ENCODE results near the gene SYNDIG1L. TPM values are rescaled to one million over a fixed set of nuclear protein-coding genes. Genes with fewer than 3 reads are reported as not detected.

Gene SYNDIG1L
- total and polyA plus RNA-seq, 10 of the 15 experiments (the other 5 are each of a cell fraction or from before 2014, with no cell fraction given), result 0.04 TPM; not detected in 9

DNA sequence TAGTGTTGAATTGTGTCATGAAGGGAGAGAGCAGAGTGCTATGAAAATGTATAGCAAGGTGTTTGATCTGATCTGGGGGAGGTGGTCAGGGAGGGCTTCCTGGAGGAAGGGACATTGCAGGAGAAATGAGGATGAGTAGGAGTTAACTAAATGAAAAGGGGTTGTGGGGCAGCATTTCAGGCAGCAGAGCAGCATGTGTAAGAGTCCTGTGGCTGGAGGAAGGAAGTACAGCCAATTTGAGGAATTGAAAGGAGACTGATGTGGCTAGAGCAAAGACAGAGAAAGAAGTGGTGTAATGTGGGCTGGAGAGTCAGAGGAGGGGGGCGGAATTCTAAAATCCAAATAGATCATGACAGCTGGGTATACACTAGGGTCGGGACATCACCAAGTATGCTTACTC, 46.6 kb upstream of the SYNDIG1L start:
- peak; percentile 85 for ATAC-seq
- SMC1A ChIA-PET (ENCODE audit: uncharacterized antibody, unreplicated experiment), result no interaction called here
- Histone ChIP-seq H3K9ac (ENCODE audit: control insufficient read depth, insufficient read depth, low read length) (no peak overlapping the region), H3K27ac (ENCODE audit: control insufficient read depth, insufficient read depth) (no peak overlapping the region), H3K9me3 (replicated peaks; ENCODE audit: control insufficient read depth, insufficient read depth, low read length) (no peaks in the 10 kb centered on the region), H3K79me2 (ENCODE audit: control insufficient read depth, insufficient read depth, low read length) (no peaks in the 10 kb centered on the region), H4K20me1 (ENCODE audit: control insufficient read depth, insufficient read depth) (no peaks in the 10 kb centered on the region), H2AFZ (ENCODE audit: control insufficient read depth, low read depth, low read length) (no peak overlapping the region), H3K4me1 (ENCODE audit: control insufficient read depth, insufficient read depth, low read length) (no peaks in the 10 kb centered on the region), H3K27me3 (replicated peaks in 1 of 2; ENCODE audit: control insufficient read depth in 2 of 2, insufficient read depth in 2 of 2, low read length in 1 of 2) (no peaks in the 10 kb centered on the region), H3K36me3 (ENCODE audit: control insufficient read depth in 2 of 2, insufficient read depth in 2 of 2, low read length in 1 of 2) (no peaks in the 10 kb centered on the region), H3K4me2 (ENCODE audit: control insufficient read depth, insufficient read depth) (no peak overlapping the region), H3K4me3 (no peak overlapping the region)
- intact Hi-C loops (cut with micrococcal nuclease; ENCODE audit: unreplicated experiment), result no loop called here
- RAD21 ChIA-PET (ENCODE audit: unreplicated experiment), result no interaction called here
- BruUV-seq (replicated peaks), result no TSS peak
- FAIRE-seq, result no peak
- no peak for DNase-seq (ENCODE audit: low read depth, low spot score)
- TF ChIP-seq SMARCA5 (IDR thresholded peaks at IDR 0.05), result peak; percentile 66; the same call in 1 of the 2 replicates
- TF ChIP-seq BACH1 (IDR thresholded peaks at IDR 0.05; ENCODE audit: borderline replicate concordance), result no peak
- peak; percentile 76; the same call in 1 of the 2 replicates for TF ChIP-seq SPI1 (IDR thresholded peaks at IDR 0.05; ENCODE audit: borderline replicate concordance, insufficient read depth, low read depth, low read length)
- CTCF ChIA-PET, result no interaction called here
- POLR2A ChIA-PET, result no interaction called here
- in situ Hi-C loops (cut with MboI), result no loop called here
- 50% methylated on average over 2 of the region's 2 CpGs for WGBS (ENCODE audit: insufficient coverage, insufficient replicate concordance, low lambda C conversion rate, missing lambda C conversion rate)

DNA sequence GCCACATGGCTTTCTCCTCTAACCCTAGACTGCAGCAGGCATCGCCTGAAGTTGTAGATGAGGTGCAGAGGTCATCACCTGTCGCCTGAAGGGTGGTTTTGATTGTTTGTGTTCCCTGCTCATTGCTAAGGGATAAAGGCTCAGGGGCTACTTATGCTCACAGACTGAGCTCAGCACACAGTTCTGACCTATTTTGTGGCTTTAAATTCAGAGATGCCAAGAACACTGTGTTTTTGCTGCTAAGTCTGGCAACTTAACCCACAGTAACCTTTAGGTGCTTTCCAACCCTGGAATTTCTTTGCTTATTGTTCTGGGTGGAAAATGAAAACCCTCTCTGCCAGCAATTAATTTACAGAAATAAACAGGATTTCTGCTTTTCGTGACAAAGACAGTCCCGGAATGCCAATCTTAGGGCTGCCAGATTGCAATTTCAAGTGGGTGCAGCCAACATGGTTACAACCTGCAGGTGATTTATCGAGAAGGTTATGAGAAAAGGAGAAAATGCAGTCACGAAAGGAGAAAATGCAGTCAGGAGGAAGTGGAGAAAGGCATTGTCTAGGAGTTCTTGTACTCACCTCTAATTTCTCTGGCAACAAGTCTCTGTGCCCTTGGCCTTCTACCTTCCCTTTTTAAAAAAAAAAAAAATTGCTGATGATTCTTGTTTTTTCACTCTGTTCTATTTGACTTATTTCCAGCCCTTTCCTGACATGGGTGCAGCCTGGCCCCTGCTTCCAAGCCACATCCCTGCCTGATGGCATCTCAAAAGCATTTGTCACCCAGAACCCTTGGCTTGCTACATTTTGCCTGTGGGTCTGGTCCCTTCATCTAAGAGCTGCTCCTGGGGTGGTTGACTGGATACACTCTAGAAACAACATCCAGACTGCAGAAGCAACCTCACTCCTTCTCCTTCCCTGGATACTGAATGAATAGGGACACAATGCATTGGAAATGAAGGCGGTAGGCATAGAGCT, 43.8 kb upstream of the SYNDIG1L start:
- POLR2A ChIA-PET, result no interaction called here
- Histone ChIP-seq H3K27me3 (replicated peaks in 1 of 2; ENCODE audit: control insufficient read depth in 2 of 2, insufficient read depth in 2 of 2, low read length in 1 of 2) (no peaks in the 10 kb centered on the region), H3K4me3 (no peak overlapping the region), H2AFZ (ENCODE audit: control insufficient read depth, low read depth, low read length) (no peak overlapping the region), H3K36me3 (ENCODE audit: control insufficient read depth in 2 of 2, insufficient read depth in 2 of 2, low read length in 1 of 2) (no peaks in the 10 kb centered on the region), H3K27ac (ENCODE audit: control insufficient read depth, insufficient read depth) (no peak overlapping the region), H3K4me2 (ENCODE audit: control insufficient read depth, insufficient read depth) (no peak overlapping the region), H3K9me3 (replicated peaks; ENCODE audit: control insufficient read depth, insufficient read depth, low read length) (no peaks in the 10 kb centered on the region), H3K4me1 (ENCODE audit: control insufficient read depth, insufficient read depth, low read length) (no peaks in the 10 kb centered on the region), H3K9ac (ENCODE audit: control insufficient read depth, insufficient read depth, low read length) (no peak overlapping the region), H4K20me1 (ENCODE audit: control insufficient read depth, insufficient read depth) (no peaks in the 10 kb centered on the region), H3K79me2 (ENCODE audit: control insufficient read depth, insufficient read depth, low read length) (no peaks in the 10 kb centered on the region)
- BruUV-seq (replicated peaks), result no TSS peak
- in situ Hi-C loops (cut with MboI) (no loop called here), intact Hi-C loops (cut with micrococcal nuclease; ENCODE audit: unreplicated experiment) (no loop called here)
- CTCF ChIA-PET, result no interaction called here
- 43% methylated on average over 7 of the region's 7 CpGs for WGBS (ENCODE audit: insufficient coverage, insufficient replicate concordance, low lambda C conversion rate, missing lambda C conversion rate)
- SMC1A ChIA-PET (ENCODE audit: uncharacterized antibody, unreplicated experiment), result interaction anchor here (0.6 to 1.1 kb wide), 2 partner anchors 20 to 92 kb away, joined by 4 to 6 read pairs; no protein-coding TSS in a partner anchor
- RAD21 ChIA-PET (ENCODE audit: unreplicated experiment), result no interaction called here
- no peak for DNase-seq (ENCODE audit: low read depth, low spot score)
- no peak for FAIRE-seq
- ATAC-seq, result no peak
- TF ChIP-seq, protein P1, sequence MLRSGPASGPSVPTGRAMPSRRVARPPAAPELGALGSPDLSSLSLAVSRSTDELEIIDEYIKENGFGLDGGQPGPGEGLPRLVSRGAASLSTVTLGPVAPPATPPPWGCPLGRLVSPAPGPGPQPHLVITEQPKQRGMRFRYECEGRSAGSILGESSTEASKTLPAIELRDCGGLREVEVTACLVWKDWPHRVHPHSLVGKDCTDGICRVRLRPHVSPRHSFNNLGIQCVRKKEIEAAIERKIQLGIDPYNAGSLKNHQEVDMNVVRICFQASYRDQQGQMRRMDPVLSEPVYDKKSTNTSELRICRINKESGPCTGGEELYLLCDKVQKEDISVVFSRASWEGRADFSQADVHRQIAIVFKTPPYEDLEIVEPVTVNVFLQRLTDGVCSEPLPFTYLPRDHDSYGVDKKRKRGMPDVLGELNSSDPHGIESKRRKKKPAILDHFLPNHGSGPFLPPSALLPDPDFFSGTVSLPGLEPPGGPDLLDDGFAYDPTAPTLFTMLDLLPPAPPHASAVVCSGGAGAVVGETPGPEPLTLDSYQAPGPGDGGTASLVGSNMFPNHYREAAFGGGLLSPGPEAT (IDR thresholded peaks at IDR 0.05; ENCODE audit: low read depth), result no peak
- no peak for TF ChIP-seq IKZF2 (IDR thresholded peaks at IDR 0.05)
- TF ChIP-seq BRCA1 (IDR thresholded peaks at IDR 0.05; ENCODE audit: low read depth, low read length), result no peak
- no peak for TF ChIP-seq GABPA (IDR thresholded peaks at IDR 0.05; ENCODE audit: low read depth)
- no peak for TF ChIP-seq NFXL1 (IDR thresholded peaks at IDR 0.05; ENCODE audit: borderline replicate concordance)
- TF ChIP-seq, protein P2, sequence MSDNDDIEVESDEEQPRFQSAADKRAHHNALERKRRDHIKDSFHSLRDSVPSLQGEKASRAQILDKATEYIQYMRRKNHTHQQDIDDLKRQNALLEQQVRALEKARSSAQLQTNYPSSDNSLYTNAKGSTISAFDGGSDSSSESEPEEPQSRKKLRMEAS (IDR thresholded peaks at IDR 0.05; ENCODE audit: low read depth, low read length), result no peak
- TF ChIP-seq ZNF24 (IDR thresholded peaks at IDR 0.05), result no peak
- TF ChIP-seq, protein P3, sequence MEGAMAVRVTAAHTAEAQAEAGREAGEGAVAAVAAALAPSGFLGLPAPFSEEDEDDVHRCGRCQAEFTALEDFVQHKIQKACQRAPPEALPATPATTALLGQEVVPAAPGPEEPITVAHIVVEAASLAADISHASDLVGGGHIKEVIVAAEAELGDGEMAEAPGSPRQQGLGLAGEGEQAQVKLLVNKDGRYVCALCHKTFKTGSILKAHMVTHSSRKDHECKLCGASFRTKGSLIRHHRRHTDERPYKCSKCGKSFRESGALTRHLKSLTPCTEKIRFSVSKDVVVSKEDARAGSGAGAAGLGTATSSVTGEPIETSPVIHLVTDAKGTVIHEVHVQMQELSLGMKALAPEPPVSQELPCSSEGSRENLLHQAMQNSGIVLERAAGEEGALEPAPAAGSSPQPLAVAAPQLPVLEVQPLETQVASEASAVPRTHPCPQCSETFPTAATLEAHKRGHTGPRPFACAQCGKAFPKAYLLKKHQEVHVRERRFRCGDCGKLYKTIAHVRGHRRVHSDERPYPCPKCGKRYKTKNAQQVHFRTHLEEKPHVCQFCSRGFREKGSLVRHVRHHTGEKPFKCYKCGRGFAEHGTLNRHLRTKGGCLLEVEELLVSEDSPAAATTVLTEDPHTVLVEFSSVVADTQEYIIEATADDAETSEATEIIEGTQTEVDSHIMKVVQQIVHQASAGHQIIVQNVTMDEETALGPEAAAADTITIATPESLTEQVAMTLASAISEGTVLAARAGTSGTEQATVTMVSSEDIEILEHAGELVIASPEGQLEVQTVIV (IDR thresholded peaks at IDR 0.05; ENCODE audit: borderline replicate concordance, partially characterized antibody), result no peak
- no peak for TF ChIP-seq TAF1 (IDR thresholded peaks at IDR 0.05; ENCODE audit: borderline replicate concordance, low read depth, low read length)
- no peak for TF ChIP-seq ZNF622 (IDR thresholded peaks at IDR 0.05)

Data from GM12878 (cell line).